B cell (primary cell): ENCODE measurements around the gene ZNF112. TPM values are rescaled to one million over a fixed set of nuclear protein-coding genes. Genes with fewer than 3 reads are reported as not detected.
"Not testable (repeated sequence)": the region's sequence is repeated elsewhere in the genome, so short reads cannot be mapped to it uniquely, and the experiment has no call there.

ENCODE experiments used
- ATAC-seq: fragments of 200-7000 bp; cut with Tn5 transposase; one replicate; pipeline ENCODE4 v1.10.0; 2021; ENCODE audit warnings: low read depth, mild to moderate bottlenecking, moderate number of reproducible peaks, moderate library complexity
- CTCF ChIA-PET: fragments of 350-600 bp; sonication (Branson Sonifier 250); formaldehyde crosslinking; loops from one replicate; lab custom pipeline; 2021; ENCODE audit warnings: antibody characterized with exemption, inconsistent platforms; lab: Charles Lee
- POLR2A ChIA-PET: fragments of 350-600 bp; sonication (Branson Sonifier 250); formaldehyde crosslinking; loops from one replicate; lab custom pipeline; 2021; ENCODE audit warnings: antibody characterized with exemption; lab: Charles Lee
- DNase-seq: peaks from one replicate; pipeline ENCODE4 v3.0.0; 2013
- H2AFZ ChIP-seq: 2 replicates; pipeline ENCODE4 v1.6.1; 2012; ENCODE audit warnings: mild to moderate bottlenecking, low read depth, low read length; ENCODE audit not compliant: insufficient read depth, poor library complexity, severe bottlenecking
- H3K27ac ChIP-seq, 2 donors: 1 replicate in 1 of 2; 2 replicates in 1 of 2; pipeline ENCODE4 v1.5.1; 2012 to 2013; ENCODE audit warnings: low read length in 2 of 2, mild to moderate bottlenecking in 2 of 2, moderate library complexity in 1 of 2
- H3K27me3 ChIP-seq, 4 experiments: fragments of 200-600 bp in 1 of 4; sonication (generic) in 1 of 4; replicated peaks in 1 of 4; 1 replicate in 2 of 4; 2 replicates in 2 of 4; pipeline versions ENCODE4 v1.6.1 to v1.7.0; 2013 to 2016; ENCODE audit warnings: low read length in 3 of 4, mild to moderate bottlenecking in 2 of 4, mixed read lengths in 1 of 4, moderate library complexity in 1 of 4; ENCODE audit not compliant: insufficient read depth in 4 of 4, control insufficient read depth in 3 of 4; ENCODE audit errors: control extremely low read depth in 1 of 4
- H3K36me3 ChIP-seq, 2 experiments: replicated peaks in 1 of 2; 1 replicate in 1 of 2; 2 replicates in 1 of 2; pipeline versions ENCODE4 v1.6.1 to v1.7.1; 2013; ENCODE audit warnings: low read length in 1 of 2; ENCODE audit not compliant: insufficient read depth in 2 of 2, control insufficient read depth in 1 of 2; ENCODE audit errors: control extremely low read depth in 1 of 2, extremely low read depth in 1 of 2
- H3K4me1 ChIP-seq, 2 donors: fragments of 200-600 bp in 1 of 2; sonication (generic) in 1 of 2; 1 replicate in 1 of 2; 2 replicates in 1 of 2; pipeline versions ENCODE4 v1.5.1 to v1.6.1; 2013 to 2017; ENCODE audit warnings: low read length in 2 of 2; ENCODE audit not compliant: control insufficient read depth in 2 of 2, insufficient read depth in 2 of 2
- H3K4me2 ChIP-seq: replicated peaks from 2 replicates; pipeline ENCODE3; 2012; ENCODE audit warnings: mild to moderate bottlenecking, low read depth, low read length; ENCODE audit not compliant: poor library complexity, severe bottlenecking
- H3K4me3 ChIP-seq, 5 experiments: fragments of 200-600 bp in 1 of 5; sonication (generic) in 1 of 5; 1 replicate in 3 of 5; 2 replicates in 2 of 5; pipeline versions ENCODE4 v1.5.1 to v1.7.0; 2011 to 2016; ENCODE audit warnings: low read length in 4 of 5, mild to moderate bottlenecking in 4 of 5, low read depth in 2 of 5, control low read depth in 1 of 5, moderate library complexity in 1 of 5; ENCODE audit not compliant: insufficient read depth in 1 of 5; ENCODE audit errors: control extremely low read depth in 1 of 5, extremely low read depth in 1 of 5
- H3K79me2 ChIP-seq: fragments of 200-600 bp; sonication (generic); one replicate; pipeline ENCODE4 v1.6.0; 2016; ENCODE audit warnings: low read length; ENCODE audit not compliant: control insufficient read depth, insufficient read depth
- H3K9ac ChIP-seq: fragments of 200-600 bp; sonication (generic); 2 replicates; pipeline ENCODE4 v1.6.1; 2017; ENCODE audit warnings: mild to moderate bottlenecking, low read length, moderate library complexity
- H3K9me3 ChIP-seq, 3 donors: one replicate each; pipeline versions ENCODE4 v1.6.1 to v1.7.1; 2013; ENCODE audit warnings: low read length in 2 of 3; ENCODE audit not compliant: control insufficient read depth in 2 of 3, insufficient read depth in 1 of 3; ENCODE audit errors: control extremely low read depth in 1 of 3
- H4K20me1 ChIP-seq: 2 replicates; pipeline ENCODE4 v1.6.0; 2012; ENCODE audit warnings: mild to moderate bottlenecking, low read length; ENCODE audit not compliant: insufficient read depth, control insufficient read depth, poor library complexity, severe bottlenecking
- H3K27ac Mint-ChIP-seq: one replicate; pipeline ENCODE4 v1.8.0; 2021; ENCODE audit warnings: mixed read lengths
- H3K27me3 Mint-ChIP-seq: one replicate; pipeline ENCODE4 v1.8.0; 2021; ENCODE audit warnings: mixed read lengths
- H3K4me1 Mint-ChIP-seq: one replicate; pipeline ENCODE4 v1.8.0; 2021; ENCODE audit warnings: mixed read lengths
- H3K4me3 Mint-ChIP-seq: one replicate; pipeline ENCODE4 v1.8.0; 2021; ENCODE audit warnings: mixed read lengths
- H3K9me3 Mint-ChIP-seq: one replicate; pipeline ENCODE4 v1.8.0; 2022; ENCODE audit warnings: mixed read lengths; ENCODE audit not compliant: insufficient read depth
- EZH2 ChIP-seq: IDR thresholded peaks from 2 replicates; pipeline ENCODE4 v1.6.1; 2012; ENCODE audit warnings: borderline replicate concordance, low read depth, mild to moderate bottlenecking, moderate library complexity, low read length; ENCODE audit not compliant: insufficient read depth, poor library complexity, severe bottlenecking
- WGBS: methylation state at CpG from one replicate; pipeline ENCODE4 v1.1.5; 2013; ENCODE audit warnings: missing lambda C conversion rate; ENCODE audit not compliant: insufficient coverage; 5-methylcytosine and 5-hydroxymethylcytosine counted together
- intact Hi-C: fragments of 100-400 bp; cut with micrococcal nuclease; formaldehyde crosslinking; loops from one replicate; pipeline ENCODE4 v1.10.0; 2022
- polyA plus RNA-seq: library from polyadenylated mRNA; depleted of rRNA; stranded (reverse); fragments of >200 nt; gene quantifications from 2 replicates; pipeline ENCODE4 v1.2.3, GENCODE V29; 2012
- total RNA-seq, 2 donors: library from RNA; stranded (reverse); fragments of 120-200 nt in 1 of 2; gene quantifications; 1 replicate in 1 of 2; 2 replicates in 1 of 2; pipeline versions ENCODE4 v1.2.3 to v1.2.4, GENCODE V29; 2013 to 2022
- TF ChIP-seq, protein P1 (sequence below): fragments of 200-600 bp; IDR thresholded peaks from one replicate; pipeline ENCODE4 v1.8.0; 2022; ENCODE audit warnings: antibody characterized with exemption, mild to moderate bottlenecking

Gene ZNF112
- total and polyA plus RNA-seq, 2 donors (not counting 1 experiment from before 2014, with no cell fraction given): 0.51 to 1.7 TPM

DNA sequence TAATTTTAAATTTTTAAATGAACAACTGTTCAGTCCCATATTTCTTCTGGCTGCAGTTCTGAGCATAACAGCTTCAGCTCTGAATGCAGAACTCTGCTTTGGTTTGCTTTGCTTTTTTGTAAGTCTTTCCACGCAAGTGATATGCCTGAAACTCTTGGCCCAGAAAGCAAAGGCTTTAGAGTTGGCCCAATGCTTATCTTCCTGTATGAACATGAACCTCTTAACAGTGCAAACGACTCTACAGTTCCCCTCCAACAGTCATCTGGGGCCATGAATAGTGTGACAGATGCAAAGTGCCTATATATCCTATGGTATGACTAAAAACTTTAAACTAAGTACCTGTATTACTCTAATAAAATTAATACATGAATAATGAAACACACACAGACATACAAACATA, 14.7 kb downstream of the ZNF112 start:
- 100% methylated on average over 1 of the region's 2 CpGs for WGBS
- H3K9me3 Mint-ChIP-seq: peaks cover 2% of the 10 kb centered on the region
- DNase-seq: no peak
- no peak for TF ChIP-seq EZH2
- TF ChIP-seq, protein P1, sequence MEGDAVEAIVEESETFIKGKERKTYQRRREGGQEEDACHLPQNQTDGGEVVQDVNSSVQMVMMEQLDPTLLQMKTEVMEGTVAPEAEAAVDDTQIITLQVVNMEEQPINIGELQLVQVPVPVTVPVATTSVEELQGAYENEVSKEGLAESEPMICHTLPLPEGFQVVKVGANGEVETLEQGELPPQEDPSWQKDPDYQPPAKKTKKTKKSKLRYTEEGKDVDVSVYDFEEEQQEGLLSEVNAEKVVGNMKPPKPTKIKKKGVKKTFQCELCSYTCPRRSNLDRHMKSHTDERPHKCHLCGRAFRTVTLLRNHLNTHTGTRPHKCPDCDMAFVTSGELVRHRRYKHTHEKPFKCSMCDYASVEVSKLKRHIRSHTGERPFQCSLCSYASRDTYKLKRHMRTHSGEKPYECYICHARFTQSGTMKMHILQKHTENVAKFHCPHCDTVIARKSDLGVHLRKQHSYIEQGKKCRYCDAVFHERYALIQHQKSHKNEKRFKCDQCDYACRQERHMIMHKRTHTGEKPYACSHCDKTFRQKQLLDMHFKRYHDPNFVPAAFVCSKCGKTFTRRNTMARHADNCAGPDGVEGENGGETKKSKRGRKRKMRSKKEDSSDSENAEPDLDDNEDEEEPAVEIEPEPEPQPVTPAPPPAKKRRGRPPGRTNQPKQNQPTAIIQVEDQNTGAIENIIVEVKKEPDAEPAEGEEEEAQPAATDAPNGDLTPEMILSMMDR: no peak
- no peaks in the 10 kb centered on the region for H3K27me3 Mint-ChIP-seq
- Histone ChIP-seq H2AFZ (no peak overlapping the region), H3K79me2 (no peaks in the 10 kb centered on the region), H3K9ac (no peak overlapping the region), H3K4me1 (peaks cover 11 to 14% of the 10 kb centered on the region in 2 donors), H3K36me3 (no peaks in the 10 kb centered on the region), H3K4me3 (no peak overlapping the region), H4K20me1 (no peaks in the 10 kb centered on the region), H3K27me3 (no peaks in the 10 kb centered on the region), H3K27ac (no peak overlapping the region), H3K9me3 (peaks cover 0 to 17% (median 9%) of the 10 kb centered on the region in 3 donors), H3K4me2 (no peak overlapping the region)
- ChIA-PET POLR2A (no interaction called here), CTCF (no interaction called here)
- ATAC-seq: no peak
- no peak overlapping the region for H3K4me3 Mint-ChIP-seq
- peaks cover 9% of the 10 kb centered on the region for H3K4me1 Mint-ChIP-seq
- H3K27ac Mint-ChIP-seq: no peak overlapping the region
- intact Hi-C loops: no loop called here

DNA sequence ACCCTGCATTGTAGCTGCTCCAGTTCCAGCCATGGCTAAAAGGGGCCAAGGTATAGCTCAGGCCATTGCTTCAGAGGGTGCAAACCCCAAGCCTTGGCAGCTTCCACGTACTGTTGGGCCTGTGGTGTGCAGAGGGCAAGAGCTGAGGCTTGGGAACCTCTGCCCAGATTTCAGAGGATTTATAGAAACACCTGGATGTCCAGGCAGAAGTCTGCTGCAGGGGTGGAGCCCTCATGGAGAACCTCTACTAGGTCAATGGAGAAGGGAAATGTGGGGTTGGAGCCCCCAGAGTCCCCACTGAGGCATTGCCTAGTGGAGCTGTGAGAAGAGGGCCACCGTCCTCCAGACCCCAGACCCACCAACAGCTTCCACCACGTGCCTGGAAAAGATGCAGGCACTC, 21.8 kb downstream of the ZNF112 start:
- H3K4me3 Mint-ChIP-seq, H3K27ac Mint-ChIP-seq, intact Hi-C loops, H2AFZ ChIP-seq, H3K27ac ChIP-seq, H4K20me1 ChIP-seq, ATAC-seq, H3K27me3 Mint-ChIP-seq, H3K4me1 Mint-ChIP-seq, POLR2A ChIA-PET, DNase-seq, H3K9ac ChIP-seq, CTCF ChIA-PET, H3K4me2 ChIP-seq, H3K4me1 ChIP-seq, H3K27me3 ChIP-seq, H3K79me2 ChIP-seq, H3K4me3 ChIP-seq: not testable (repeated sequence)
- WGBS: 50% methylated on average over 3 of the region's 3 CpGs
- Histone ChIP-seq H3K9me3 (peaks cover 10 to 42% (median 30%) of the 10 kb centered on the region in 3 donors), H3K36me3 (peaks cover 2 to 15% of the 10 kb centered on the region in 2 experiments)
- peaks cover 26% of the 10 kb centered on the region for H3K9me3 Mint-ChIP-seq
